T-helper 2 cell (primary cell): Measurements from ENCODE around the gene LIF.
"Not testable (repeated sequence)": the region's sequence is repeated elsewhere in the genome, so short reads cannot be mapped to it uniquely, and the experiment has no call there.

Experiments used
- DNase-seq, 5 experiments: peaks; one replicate each; pipeline versions ENCODE4 v3.0.0 to v3.0.0-alpha.2; 2012 to 2022

LIF gene

GRCh38 chr22:30241576-30242371 lies 4.8 kb downstream of the LIF start:
- no peak for DNase-seq

- DNase-seq, result no peak
These were observed 5.8 kb downstream of the LIF start for GRCh38 chr22:30240541-30241417.

DNA sequence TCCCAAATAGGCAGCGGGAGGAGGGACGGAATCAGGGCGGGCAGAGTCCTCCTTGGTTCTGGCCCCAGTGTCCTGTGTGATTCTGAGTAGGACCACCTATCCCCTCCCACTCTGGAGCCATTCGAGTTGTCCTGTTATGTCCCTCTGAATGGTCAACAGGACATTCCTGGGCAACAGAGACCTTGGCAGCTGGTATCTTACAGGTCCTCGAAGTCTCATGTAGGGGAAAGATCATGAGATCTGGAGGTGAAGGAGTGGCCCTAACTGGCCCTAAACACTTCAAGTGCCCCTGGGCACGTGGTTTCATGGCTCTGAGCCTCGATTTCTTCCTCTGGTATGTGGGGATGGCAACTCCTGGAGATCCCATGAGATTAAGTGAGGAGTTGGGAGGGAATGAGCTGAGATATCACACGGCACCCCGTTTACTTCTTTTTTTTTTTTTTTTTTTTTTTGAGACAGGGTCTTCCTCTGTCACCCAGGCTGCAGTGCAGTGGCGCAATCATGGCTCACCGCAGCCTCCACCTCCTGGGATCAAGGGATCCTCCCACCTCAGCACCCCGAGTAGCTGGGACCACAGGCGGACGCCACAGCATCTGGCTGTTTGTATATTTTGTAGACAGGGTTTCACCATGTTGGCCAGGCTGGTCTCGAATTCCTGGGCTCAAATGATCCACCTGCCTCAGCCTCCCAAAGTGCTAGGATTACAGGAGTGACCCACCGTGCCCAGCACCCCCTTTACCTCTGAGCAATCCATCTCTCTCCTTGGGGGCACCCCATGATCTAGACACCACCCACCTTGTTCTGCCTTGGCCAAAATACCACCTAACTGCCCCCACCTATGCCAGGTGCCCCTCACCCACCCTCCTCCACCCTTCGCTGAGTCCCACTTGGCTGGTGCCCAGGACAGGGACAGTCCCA lies 6.8 kb downstream of the LIF start:
- no peak for DNase-seq

GRCh38 chr22:30238661-30239487 lies 7.7 kb downstream of the LIF start:
- DNase-seq, result no peak

DNA sequence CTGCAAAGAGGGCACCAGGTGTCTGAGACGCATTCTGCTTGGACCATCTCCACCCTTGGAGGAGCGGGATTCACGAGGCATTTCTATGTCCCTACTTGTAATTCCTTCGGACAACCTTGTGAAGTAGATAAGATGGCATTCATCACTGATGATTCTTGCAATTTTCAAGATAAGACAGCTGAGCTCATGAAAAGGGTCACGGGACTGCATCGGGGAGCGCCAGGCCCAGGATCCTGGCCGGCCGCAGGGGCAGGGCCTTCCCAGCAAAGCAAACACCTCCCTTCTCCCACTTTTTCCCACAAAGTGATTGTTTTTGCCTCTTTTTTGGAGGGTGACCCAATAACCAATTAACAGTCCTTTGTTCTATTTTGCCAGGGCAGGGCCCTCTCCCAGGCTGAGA lies 8.4 kb downstream of the LIF start:
- no peak for DNase-seq

DNA sequence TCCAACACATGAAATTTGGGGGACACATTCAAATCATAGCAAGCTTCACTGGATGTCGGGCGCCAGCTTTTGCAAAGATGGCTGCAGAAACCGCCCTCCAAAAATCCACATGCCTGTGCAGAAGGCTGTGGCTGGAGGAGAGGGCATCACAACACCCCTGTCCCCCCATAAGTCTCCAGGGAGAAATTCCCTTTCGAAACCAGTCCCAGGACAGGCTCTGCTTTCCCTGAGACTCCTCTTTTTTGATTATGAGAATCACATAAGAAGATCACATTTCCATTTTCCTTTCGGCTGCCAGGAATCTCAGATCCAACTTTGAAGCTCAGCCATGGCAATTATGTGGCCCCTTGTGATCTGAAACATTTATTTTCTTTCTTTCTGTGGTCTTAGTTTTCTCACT lies 9.7 kb downstream of the LIF start:
- DNase-seq, result no peak

DNA sequence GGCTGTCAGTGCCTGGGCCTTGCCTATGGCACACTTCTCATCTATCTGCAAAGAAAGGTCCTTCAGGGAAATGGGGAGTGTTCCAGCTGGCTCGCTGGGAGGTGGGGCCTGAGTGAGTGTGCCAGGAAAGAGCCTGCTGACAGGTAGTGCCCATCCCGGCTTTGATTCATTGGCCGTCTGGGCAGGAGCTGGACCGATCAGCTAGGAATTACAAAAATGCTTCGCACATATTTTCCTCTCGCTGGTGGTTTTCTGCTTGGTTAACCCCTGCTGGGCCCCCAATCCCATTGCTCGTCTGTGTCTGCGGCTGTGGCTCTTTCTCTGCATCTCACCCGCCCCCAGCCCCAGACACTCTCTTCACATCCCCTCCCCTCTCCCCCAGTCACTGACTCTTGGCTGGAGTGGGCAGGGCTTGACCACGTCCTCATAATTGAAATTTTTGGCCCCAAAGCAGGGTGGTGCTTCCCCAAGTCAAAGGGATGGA lies 10.8 kb downstream of the LIF start:
- DNase-seq, result no peak

DNA sequence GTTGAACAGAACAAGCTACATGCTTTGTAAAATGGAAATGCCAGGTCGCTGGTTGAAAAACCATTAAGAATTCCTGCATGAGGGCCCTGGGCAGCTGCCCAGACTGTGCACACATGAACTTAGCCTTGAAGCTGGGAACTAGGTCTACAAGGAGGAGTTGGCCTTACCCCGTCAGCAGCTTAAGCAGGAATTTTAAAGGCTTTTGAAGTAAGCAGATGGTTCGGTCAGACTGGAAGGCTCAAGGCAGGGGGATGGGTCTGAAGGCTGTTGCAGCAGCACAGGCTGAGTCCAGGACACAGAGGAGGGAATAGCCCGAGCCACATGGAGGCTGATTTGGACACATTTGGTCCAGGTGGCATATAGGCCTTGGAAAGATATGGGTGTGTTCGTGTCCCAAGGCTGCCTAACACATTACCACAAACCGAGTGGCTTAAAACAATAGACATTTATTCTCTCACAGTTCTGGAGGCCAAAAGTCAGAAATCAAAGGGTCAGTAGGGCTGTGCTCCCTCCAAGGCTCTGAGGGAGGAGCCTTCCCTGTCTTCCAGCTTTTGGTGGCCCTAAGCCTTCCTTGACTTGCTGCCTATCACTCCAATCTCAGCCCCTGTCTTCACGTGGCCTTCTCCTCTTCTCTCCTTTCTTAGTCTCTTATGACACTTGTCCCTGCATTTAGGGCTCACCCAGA lies 11.6 kb downstream of the LIF start:
- no peak for DNase-seq

DNA sequence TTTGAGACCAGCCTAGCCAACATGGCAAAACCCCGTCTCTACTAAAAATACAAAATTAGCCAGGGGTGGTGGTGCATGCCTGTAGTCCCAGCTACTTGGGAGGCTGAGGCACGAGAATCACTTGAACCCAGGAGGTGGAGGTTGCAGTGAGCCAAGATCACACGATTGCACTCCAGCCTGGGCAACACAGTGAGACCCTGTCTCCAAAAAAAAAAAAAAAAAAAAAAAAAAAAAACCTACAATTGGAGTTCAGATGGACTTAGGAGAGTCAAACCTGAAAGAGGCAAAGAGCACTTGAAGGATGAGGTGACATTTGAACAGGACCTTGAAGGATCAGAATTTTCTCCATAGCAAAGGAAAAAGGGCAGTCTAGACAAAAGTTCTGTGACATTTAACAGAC lies 12.2 kb downstream of the LIF start:
- DNase-seq, result not testable (repeated sequence)

- DNase-seq, result no peak
These were observed 13.0 kb downstream of the LIF start for GRCh38 chr22:30233582-30233981.

GRCh38 chr22:30232716-30233218 lies 13.8 kb downstream of the LIF start:
- no peak for DNase-seq

GRCh38 chr22:30230787-30231461 lies 15.6 kb downstream of the LIF start:
- no peak for DNase-seq

- DNase-seq, result no peak
These were observed 16.2 kb downstream of the LIF start for GRCh38 chr22:30230330-30230729.

DNA sequence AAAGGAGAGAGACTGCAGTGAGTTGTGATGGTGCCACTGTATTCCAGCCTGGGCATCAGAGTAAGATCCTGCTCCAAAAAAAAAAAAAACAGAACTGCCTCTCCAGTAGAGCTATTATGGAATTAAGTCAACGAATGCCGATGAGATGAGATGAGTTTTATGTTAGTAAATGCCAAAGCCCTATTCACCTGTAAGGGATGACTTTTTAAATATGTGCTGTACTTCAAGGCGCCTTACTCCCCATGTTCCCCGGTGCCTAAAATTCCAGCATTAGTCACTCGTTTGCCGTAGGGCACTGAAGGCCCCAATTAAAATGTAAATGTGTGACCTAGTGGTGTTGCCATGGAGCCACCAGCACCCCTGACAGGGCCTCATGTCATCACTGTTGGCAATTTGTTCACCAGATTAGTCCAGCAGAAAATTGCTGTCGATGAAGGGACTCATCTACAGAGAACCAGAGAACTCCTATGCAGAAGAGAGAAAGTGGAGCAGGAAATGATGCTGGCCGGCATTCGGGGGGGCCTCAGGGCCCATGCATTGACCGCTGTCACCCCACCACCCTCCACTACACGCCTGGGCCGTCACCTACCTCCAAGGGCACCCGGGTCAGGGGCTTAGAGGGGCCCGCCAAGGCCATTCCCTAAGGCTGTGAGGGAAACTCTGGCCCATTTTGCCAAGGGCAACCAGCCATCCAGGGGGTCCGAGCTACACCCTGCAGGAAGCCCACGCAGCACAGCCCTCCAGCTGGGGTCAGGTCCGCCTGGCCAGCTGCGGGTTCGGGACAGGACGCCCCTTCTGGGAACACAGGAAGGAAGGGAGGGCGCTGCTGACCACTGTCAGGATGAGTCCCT lies 17.8 kb downstream of the LIF start:
- DNase-seq, result no peak

- DNase-seq, result peak in 1 of 5 experiments; percentile 68
These were observed 18.9 kb downstream of the LIF start for GRCh38 chr22:30227438-30228228.

- no peak for DNase-seq
These were observed 20.2 kb downstream of the LIF start for GRCh38 chr22:30226192-30226832.

GRCh38 chr22:30225220-30225927 lies 21.2 kb downstream of the LIF start:
- no peak for DNase-seq
